HG02938 (cell line): ENCODE measurements around the gene LRRC8B.

Experiments
- ATAC-seq: cut with Tn5 transposase; IDR thresholded peaks from one replicate; pipeline ENCODE4 v1.9.1; 2021; ENCODE audit warnings: mild to moderate bottlenecking, moderate library complexity; ENCODE audit not compliant: unreplicated experiment

Gene LRRC8B

DNA sequence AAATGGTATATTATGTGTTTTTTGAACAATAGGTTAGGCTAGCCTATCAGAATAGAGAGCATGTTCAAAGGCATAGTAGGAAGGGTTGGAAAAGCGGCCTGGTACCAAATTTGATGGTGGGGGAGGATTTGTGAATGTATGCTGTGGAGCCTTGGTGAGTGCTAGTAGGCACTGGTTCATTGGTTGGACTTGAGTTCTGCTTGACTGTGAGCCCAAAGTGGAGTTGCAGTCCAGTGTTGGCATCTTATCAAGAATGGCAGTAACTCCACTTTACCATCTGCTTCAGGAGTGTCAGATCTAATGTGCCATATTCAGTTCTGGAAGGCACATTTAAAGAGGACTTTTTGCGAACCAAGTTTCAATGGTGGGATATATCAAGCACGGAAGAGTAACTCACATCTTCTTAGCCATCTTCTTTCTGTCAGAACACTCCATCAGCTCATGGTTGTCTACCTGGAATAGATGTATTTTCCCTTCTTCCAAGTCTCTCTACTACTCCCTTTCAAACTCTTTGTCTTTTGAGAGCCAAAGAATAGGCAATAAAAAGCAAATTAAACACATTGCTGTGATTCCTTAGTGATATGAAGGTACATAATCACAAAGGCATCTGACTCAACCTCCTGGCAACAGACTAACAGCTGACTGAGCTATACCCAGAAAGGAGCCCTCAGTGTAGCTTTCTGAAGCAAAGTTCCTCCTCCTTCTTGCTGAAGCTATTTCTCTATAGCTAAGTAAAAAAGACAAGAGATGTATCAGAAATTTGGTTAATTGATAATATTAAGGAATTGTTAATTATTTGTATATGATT, 21.7 kb downstream of the LRRC8B start:
- no peak for ATAC-seq

DNA sequence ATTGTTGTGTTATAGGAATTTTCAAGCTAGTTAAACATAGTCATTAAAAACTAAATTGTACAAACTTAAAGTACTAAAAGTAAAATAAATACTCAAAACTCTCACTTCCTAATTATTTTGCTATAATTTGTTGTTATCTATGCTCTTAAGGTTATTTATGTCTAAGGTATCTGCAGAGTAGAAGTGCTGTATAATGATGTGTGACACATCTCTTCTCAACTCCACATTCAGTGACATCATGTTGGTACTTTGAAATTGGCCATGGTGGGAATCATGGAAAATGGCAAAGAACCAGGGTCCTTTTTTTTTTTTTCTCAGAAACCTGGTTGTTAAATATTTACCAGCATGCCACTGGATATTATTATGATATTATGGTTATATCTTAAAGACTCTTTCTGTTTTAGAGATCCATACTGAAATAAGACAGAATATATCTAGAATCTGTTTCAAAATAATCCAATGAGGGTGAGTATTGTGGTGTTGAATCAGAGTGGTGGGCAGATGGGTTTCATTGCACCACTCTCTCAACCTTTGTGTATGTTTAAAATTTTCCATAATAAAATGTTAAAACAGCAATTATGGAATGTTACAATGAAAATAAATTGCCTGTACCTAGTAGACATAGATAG, 22.4 kb downstream of the LRRC8B start:
- no peak for ATAC-seq

DNA sequence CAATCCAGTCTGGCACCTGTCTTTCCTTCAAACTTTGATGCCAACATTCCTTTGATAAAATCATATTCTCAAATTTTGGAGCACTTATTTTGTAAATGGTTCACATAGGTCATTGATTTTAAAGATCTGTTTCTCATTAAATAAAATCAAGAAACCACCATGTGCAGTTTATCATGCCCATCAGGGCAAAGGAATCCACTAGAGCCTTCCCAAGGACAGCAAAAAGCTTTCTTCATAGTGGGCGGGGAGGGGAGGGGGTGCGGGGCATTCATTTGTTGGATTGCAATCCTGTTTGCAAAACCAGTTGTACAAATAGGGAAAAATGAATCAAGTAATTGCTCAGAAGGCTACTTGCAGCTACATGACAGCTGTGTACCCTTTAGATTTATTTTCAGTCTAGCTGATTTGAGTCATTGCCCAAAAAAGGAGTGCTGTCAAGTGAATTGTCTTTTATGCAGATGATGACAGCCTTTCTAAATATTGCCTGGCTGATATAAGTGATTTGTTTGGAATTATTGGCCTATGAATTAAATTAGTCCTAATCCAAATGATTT, 23.0 kb downstream of the LRRC8B start:
- ATAC-seq, result no peak

DNA sequence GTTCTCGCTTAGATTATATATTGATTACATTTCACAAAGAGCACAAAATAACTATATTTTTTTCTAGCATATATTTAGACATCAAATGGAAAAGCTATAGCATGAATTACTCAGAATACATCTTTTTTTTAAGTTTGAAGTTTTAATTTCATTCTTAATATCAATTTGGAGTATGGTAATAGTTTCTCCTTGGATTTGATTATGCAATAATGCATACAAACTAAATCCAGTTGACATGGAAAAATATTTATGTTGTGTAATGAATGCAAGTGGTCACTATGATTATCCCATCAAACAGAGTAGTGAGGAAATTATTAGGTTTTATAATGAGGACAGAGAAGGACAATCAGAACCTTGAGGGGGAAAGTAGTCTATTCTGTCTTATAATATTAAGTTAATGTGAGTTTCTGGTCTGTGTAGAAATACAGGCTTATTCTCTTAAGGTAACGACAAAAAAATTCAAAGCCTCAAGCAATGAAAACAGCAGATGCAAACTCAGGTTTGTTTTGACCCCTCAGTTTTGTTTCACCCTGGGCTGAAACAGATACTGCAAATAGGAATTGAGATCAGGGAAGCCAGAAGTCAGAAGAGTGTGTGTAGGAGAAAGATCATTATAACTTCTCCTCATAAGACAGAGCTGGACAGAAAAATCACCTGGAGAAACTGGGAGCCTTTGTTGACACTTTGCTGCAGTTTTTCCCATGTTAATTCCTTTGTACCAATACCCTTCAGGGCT, 23.7 kb downstream of the LRRC8B start:
- ATAC-seq, result no peak

DNA sequence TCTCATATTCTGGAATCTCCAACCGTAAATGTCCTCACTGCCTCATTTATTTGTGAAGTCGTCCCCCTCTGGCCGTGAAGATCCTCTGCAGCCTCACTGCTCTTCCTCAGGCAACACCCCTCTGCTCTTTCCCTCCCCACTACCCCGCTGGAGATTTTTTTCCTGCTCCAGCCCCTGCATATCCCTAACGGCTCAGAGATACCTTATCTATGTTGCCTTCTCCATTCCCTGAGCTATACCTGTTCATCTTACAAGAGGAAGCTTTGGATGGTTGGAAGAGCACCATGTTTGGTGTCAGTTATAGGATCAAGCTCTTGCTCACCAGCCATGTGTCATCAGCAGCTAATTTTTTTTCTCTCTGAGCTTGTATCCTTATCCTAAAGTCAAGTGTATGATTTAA, 26.4 kb downstream of the LRRC8B start:
- ATAC-seq, result no peak

DNA sequence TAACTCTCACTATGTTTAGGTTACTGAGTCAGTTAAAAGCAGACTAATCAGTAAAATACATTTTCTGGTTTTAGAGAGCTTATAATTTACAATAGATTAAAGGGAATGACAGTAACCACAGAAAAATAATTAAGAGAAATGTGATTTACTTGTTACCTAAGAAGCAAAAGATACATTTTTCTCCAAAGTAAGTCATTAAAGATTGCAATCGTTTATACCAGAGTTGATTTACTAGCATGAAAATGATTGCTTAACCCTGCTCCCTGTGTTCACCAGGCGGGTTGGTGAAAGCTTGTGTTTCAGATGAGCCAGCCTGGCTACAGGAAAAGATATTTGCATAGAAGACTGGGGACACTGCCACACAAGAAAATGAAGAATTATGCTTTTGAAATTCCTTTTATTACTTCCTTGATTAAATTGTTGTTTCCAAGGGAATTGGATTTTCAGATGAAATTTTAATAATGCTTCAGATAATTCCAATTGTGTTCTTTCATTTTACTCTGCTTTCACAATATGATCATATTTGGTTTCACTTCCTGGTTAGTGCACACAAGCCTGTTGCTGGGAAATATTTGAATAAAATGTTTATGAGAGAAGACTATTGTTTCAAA, 27.9 kb downstream of the LRRC8B start:
- peak; percentile 72 for ATAC-seq

DNA sequence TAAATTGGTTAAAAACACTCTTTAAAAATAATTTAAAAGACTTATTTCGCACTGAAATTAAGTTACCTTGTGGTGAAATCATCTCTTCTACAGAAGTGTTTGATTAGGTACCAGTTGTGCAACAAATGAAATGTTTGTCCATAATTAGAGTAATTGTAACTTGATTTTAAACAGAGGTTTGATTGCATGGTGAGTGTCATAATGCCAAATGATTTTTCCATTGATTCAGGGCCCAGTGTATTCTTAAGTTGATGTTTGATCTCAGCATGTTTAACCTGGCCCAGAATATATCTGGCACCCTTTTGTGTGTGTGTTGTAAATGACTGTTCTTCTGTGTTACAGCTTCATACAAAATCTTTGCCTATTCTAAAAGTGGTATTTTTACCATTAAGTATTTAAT, 28.5 kb downstream of the LRRC8B start:
- no peak for ATAC-seq

DNA sequence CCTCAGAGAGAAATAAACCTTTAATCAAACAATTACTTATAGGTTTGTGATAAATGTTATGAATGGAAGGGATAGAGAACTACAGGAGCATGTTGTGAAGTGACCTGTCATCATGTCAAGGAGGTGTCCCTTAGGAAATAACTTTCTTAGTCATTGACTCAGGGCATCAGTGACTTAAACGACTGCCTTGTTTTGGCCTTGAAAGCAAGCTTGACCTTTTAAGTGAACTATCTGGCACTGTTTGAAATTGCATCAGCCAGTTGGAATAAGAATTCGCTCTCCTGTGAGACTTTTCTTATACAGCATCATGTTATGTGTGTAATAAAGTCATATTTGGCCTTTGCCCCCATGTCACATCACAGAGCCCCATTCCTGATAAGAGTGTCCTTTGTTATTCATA, 30.9 kb downstream of the LRRC8B start:
- ATAC-seq, result no peak

DNA sequence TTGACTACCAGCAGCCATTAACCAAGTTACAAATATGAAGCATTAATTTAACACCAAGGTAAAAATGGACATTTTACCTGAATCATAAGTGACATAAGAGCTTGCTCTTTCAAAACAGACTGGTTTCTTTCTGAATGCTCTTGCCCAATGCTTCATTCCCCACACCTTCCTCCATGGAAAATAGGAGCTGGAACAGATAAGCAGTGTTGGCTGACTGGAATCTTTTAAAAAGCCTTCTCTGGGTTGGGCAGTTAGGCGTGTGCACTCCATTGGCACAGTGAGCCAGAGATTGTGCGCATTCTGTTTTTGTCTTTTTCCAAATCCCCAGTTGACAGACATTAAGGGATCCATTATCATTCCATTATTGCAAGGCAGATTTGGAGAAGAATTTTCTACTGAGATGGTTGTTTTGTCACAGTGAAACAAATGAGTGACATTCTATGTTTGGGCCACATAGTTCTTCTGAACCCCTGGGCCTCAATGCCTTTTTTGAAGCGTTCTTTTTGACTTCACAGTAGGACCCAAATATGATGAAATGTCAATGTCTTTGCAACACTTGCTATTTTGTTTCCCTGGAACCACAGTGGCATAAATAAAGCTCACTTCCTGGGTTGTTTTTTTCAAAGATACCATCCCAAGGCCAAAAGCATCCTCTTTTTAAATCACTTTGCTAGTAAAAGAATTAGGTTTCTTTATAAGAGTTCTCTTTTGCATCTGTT, 32.3 kb downstream of the LRRC8B start:
- no peak for ATAC-seq

DNA sequence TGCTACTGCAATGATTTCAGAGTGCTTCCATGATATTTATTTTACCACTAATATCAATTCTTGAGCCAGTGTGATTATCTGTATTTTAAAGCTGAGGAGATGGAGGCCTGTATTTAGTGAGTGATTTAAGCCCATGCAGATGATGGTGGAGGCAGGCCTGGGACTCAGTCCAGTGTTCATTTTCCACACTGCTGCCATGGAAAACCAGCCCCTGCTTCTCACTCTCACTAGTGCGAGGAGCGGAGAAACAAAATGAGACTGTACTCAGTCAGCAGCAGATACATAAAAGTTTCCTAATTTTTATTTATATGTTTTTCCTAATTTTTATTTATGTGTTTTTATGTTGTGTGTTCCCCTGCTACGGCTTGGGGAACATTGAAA, 32.8 kb downstream of the LRRC8B start:
- ATAC-seq, result no peak

DNA sequence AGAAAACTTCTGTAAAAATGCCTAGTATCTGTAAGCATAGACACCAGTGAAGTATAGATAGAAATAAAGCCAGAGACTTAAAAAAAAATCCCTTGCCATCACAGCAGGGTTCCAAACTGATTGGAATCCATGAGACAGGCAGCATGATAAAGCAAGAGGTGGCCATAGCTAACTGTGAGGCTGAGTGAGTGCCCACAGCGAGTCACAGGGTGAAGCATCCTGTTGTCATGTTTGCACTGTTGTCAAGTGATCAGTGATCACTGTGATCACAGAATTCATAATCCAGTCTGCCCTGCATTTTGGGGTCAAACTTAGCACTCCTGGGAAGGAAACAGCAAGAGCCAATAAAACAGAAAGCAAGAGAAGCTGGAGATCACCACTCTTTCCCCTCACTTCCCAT, 33.3 kb downstream of the LRRC8B start:
- ATAC-seq, result no peak

DNA sequence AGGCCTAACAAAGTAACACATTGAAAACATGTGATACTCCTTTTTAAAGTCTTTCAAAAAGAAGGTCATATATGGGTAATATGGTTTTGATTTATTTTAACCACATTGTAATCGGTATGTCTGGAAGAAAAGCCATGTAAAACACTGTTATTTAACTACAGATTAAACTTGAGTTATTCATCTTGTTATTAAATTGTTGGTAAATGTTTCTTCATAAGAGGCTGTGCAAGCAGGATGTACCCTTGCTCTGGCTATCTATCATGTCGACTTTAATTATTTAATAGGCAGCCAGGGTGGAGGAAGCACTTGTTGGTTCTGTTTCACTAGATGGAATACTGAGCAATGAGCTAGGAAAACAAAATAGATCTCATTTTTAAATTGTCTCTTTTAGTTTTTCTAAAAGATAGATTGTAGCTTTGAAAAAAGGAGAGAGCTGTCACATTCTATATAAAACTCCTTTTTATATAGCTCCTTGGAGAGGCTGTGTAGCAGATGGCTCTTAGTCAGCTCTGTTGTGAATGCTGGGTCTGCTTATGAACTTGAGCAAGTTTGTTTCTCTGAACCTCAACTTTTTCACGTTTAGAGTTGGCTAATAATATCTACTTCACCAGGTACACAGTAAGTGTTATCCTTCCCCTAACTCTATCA, 39.5 kb downstream of the LRRC8B start:
- no peak for ATAC-seq

DNA sequence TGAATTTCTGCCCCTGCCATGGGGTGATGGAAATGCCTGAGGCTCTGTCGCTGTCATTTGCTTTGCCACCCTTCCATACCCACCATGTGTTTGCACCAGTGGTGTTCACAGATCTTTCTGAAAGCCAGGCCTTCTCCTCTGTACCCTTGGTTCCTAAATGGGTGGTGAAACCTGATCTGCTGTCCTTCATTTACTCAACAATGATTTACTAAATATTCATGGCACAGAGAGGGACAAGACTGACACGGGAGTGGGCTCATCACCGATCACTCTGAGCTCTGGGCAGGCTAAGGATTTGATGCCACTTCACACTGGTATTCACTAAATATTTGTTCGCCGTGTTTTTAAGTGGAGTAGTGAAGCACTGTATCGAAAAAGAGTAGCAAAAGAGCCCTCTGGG, 40.9 kb downstream of the LRRC8B start:
- ATAC-seq, result no peak

DNA sequence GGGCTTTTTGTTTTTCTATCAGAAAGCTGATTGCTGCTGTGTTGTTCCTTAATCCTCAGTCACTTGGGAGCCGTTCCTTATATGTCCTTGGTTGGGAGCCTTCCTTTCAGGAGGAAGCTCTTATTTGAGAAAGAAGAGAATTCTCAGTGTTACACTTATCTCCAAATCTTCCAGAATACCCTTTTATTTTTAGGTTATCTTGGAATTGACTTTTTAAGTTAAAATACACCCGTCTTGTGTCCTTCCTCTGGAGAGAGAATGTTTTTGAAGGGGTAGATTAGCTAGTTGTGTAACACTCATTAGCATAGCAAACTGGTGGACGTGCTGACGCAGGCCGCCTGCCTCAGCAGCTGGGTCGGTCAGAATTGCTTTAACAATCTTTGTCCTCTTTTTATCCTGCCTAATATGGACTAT, 42.1 kb downstream of the LRRC8B start:
- ATAC-seq, result no peak

DNA sequence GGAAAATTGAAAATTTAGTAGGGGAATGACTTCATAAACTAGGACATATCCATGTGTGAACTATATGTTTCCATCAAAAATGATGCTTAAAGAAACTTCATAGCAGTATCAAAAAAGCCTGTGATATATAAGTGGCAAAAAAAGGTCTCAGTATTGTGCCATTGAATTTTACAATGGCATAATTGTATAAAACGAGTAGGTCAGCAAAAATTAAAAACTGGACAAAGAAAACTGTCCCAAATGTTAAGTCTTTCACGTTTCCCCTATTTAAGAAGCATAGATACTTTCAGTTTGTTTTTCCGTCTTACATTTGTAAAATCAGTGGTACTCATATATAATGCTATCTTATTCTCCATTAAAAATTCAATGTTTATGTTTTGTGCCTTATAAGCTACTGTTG, 43.2 kb downstream of the LRRC8B start:
- ATAC-seq, result no peak

DNA sequence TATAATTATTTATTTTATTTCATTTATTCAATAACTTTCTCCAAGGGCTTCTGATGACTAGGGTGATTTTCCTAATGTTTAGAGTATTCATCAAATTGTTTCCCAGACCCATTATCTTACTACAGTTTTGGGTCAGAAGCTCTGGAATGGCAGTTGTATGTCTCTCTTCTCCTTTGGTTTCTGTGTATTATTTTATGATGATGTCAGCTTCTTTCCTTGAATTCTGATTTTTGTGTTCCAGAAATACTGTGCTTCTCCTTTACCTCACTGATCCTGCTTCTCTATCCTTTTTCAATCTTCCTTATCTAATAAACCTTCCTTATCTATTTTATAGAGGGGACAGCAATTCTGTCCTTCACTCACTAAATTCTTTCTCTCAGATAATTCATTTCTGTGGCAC, 48.8 kb downstream of the LRRC8B start:
- ATAC-seq, result no peak

DNA sequence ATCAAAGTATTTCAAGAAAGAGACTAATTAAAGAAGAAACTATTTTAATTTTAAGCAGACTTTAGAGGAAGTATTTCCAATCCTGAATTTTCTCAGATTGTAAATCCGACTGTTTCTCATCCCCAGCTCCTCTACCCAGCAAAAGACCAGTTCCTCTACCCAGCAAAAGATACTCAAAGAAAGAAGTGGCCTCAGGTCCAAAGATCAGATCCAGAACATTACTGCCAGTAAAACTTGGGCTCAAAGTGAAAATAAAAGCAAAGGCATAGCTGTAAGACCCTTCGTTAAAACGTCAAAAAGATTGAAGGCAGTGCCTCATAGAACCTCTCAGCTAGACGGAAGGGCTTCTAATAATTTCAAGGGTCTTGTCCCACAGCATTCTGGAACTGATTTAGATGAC, 50.0 kb downstream of the LRRC8B start:
- no peak for ATAC-seq

DNA sequence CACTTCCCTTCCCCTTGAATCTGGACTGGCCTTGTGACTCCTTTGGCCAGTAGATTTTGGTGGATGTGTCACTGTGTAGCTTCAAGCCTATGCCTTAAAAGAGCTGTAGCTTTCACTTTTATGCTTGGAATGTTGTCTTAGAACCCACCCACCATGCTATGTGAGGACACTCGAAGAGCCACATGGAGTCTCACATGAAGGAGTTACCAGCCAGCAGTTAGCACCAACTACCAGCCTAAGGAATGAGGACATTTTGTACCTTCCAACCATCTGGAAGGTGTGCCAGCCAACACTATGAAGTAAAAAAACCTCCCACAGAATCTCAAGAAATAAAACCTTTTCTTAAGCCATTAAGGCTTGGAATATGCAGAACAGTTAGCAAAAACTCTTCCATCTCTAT, 50.6 kb downstream of the LRRC8B start:
- no peak for ATAC-seq

DNA sequence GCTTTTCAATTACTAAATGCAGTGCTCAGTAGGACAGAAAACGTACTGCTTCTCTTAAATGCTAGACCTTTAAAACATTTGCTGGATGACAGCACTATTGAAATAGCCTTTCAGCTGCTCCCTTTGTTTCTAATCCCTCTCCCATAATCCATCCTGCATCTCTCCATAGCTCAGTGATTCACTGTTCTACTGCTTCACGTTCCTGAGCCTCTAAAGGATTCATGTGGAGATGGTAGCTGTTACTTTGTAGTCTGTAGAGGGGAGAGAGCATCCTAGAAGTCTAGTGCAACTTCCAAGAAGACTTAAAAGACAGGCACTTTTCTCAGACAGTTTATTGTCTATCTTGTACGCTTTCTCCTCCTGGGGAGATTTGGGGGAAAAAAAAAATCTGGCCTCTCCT, 51.4 kb downstream of the LRRC8B start:
- no peak for ATAC-seq

DNA sequence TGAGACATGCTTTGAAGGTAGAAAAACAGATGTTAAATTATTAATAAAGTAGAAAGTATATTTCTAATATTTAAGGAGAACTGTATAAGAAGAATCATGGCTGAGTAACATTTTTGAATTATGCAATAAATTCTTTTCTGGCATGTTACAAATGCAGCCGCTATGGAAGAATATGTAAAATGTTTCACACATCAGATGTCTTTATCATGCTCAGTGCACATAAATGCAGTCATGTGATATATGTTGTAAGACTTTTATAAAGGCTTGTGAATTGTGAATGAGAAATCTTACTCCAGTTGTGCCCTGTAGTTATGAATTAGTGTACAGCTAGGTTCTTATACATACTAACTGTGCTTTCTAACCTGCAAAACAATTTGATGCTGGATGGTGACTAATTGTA, 53.5 kb downstream of the LRRC8B start:
- ATAC-seq, result no peak
